Measurements from ENCODE around the gene ZBTB16.
"Not testable (repeated sequence)": the region's sequence is repeated elsewhere in the genome, so short reads cannot be mapped to it uniquely, and the experiment has no call there.

ZBTB16 gene

GRCh38 chr11:114049050-114049449, 10.5 kb upstream of the ZBTB16 start:
- DNase-seq (ENCODE audit: extremely low spot score) = no peak
- ChIA-PET POLR2A (no interaction called here), CTCF (no interaction called here)

GRCh38 chr11:114049766-114050165, 9.7 kb upstream of the ZBTB16 start:
- CTCF ChIA-PET = interaction anchor here (1.1 kb wide), 1 partner anchor 11 kb away, joined by 3 read pairs; no protein-coding TSS in a partner anchor
- POLR2A ChIA-PET; DNase-seq (ENCODE audit: extremely low spot score): not testable (repeated sequence)

More at GRCh38 chr11:114049050-114049449, 10.5 kb upstream of the ZBTB16 start:
- TF ChIP-seq CTCF (IDR thresholded peaks at IDR 0.05; ENCODE audit: control extremely low read depth, extremely low read depth, low read depth, missing control alignments) = no peak

GRCh38 chr11:114050258-114050927, 9.1 kb upstream of the ZBTB16 start:
- DNase-seq (ENCODE audit: extremely low spot score) = no peak
- no peak for TF ChIP-seq CTCF (IDR thresholded peaks at IDR 0.05; ENCODE audit: control extremely low read depth, extremely low read depth, low read depth, missing control alignments)
- ChIA-PET POLR2A (no interaction called here), CTCF (interaction anchor here (1.1 kb wide), 1 partner anchor 10 kb away, joined by 3 read pairs; no protein-coding TSS in a partner anchor)

DNA sequence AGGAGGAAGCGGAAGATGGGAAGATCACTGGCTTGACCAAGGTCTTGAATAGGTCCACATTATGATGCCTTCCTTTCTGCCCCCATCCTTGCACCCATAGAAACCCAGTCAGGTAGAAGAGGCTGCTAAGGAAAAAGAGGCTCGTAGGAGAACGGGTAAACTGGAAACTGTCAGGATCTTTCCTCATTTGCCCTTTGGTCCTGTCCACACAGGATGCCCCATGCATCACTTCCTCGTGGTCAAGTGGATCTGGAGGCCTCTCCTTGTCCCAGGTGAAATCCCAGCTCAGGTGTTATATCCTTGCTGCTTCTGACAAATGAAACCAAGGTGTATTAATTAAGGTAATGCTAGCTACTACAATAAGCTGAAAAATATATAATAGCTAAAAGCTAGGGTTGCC, 8.0 kb upstream of the ZBTB16 start:
- no peak for TF ChIP-seq CTCF (IDR thresholded peaks at IDR 0.05; ENCODE audit: control extremely low read depth, extremely low read depth, low read depth, missing control alignments)
- DNase-seq (ENCODE audit: extremely low spot score) = no peak
- ChIA-PET CTCF (interaction anchor here (1.1 to 1.6 kb wide), 2 partner anchors 170 to 210 kb away, joined by 3 to 4 read pairs; no protein-coding TSS in a partner anchor), POLR2A (no interaction called here)

DNA sequence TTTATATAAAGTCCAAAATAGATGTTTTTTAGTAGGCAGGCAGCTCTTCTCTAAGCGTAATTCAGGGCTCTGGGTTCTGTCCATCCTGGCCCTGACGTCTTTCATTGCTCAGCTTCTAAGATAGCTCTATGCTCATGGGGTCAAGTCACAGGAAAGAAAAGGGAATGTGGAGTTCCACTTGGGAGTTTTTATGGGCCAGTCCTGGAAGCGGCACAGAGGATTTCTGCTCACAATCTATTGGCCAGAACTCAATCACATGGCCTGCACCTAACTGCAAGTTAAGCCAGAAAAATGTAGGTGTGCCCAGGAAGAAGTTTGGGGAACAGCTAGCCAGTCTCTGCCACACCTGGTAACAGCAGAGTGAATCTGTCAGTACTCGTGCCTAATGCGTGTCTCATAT, 7.4 kb upstream of the ZBTB16 start:
- POLR2A ChIA-PET = no interaction called here
- CTCF ChIA-PET = interaction anchor here (1.1 to 1.6 kb wide), 2 partner anchors 170 to 209 kb away, joined by 3 to 4 read pairs; no protein-coding TSS in a partner anchor
- no peak for TF ChIP-seq CTCF (IDR thresholded peaks at IDR 0.05; ENCODE audit: control extremely low read depth, extremely low read depth, low read depth, missing control alignments)
- no peak for DNase-seq (ENCODE audit: extremely low spot score)

GRCh38 chr11:114053406-114053805, 6.1 kb upstream of the ZBTB16 start:
- TF ChIP-seq CTCF (IDR thresholded peaks at IDR 0.05; ENCODE audit: control extremely low read depth, extremely low read depth, low read depth, missing control alignments) = no peak
- DNase-seq (ENCODE audit: extremely low spot score) = no peak
- ChIA-PET POLR2A (no interaction called here), CTCF (no interaction called here)

GRCh38 chr11:114054806-114055205, 4.7 kb upstream of the ZBTB16 start:
- no peak for TF ChIP-seq CTCF (IDR thresholded peaks at IDR 0.05; ENCODE audit: control extremely low read depth, extremely low read depth, low read depth, missing control alignments)
- ChIA-PET CTCF (no interaction called here), POLR2A (no interaction called here)
- no peak for DNase-seq (ENCODE audit: extremely low spot score)

Data from GM10248 (cell line).